ENCODE results near the gene ASXL3. TPM values are rescaled to one million over a fixed set of nuclear protein-coding genes. Genes with fewer than 3 reads are reported as not detected.

The ASXL3 gene
- total RNA-seq, 1 donor from 2014 or later = under 0.01 TPM

GRCh38 chr18:33584548-33585430, 6.8 kb downstream of the ASXL3 start:
- no peak for DNase-seq (ENCODE audit: low read depth)
- H3K4me3 ChIP-seq (ENCODE audit: low read depth, low read length) = no peak overlapping the region
- no peak for FAIRE-seq
- no peak for TF ChIP-seq CTCF (IDR thresholded peaks at IDR 0.05; ENCODE audit: insufficient read depth, low read length, severe bottlenecking)
- H3K27me3 ChIP-seq (ENCODE audit: control insufficient read depth, insufficient read depth, low read length) = no peaks in the 10 kb centered on the region
- no peaks in the 10 kb centered on the region for H3K36me3 ChIP-seq (ENCODE audit: control insufficient read depth, insufficient read depth, low read length)

GRCh38 chr18:33585431-33585775, 7.4 kb downstream of the ASXL3 start:
- DNase-seq (ENCODE audit: low read depth) (peak; percentile 54), FAIRE-seq (no peak)
- TF ChIP-seq CTCF (IDR thresholded peaks at IDR 0.05; ENCODE audit: insufficient read depth, low read length, severe bottlenecking) = no peak
- Histone ChIP-seq H3K27me3 (ENCODE audit: control insufficient read depth, insufficient read depth, low read length) (no peaks in the 10 kb centered on the region), H3K36me3 (ENCODE audit: control insufficient read depth, insufficient read depth, low read length) (no peaks in the 10 kb centered on the region), H3K4me3 (ENCODE audit: low read depth, low read length) (no peak overlapping the region)

GRCh38 chr18:33588361-33588760, 10.3 kb downstream of the ASXL3 start:
- Histone ChIP-seq H3K36me3 (ENCODE audit: control insufficient read depth, insufficient read depth, low read length) (no peaks in the 10 kb centered on the region), H3K4me3 (ENCODE audit: low read depth, low read length) (no peak overlapping the region), H3K27me3 (ENCODE audit: control insufficient read depth, insufficient read depth, low read length) (no peaks in the 10 kb centered on the region)
- DNase-seq (ENCODE audit: low read depth) (peak; percentile 56), FAIRE-seq (no peak)
- no peak for TF ChIP-seq CTCF (IDR thresholded peaks at IDR 0.05; ENCODE audit: insufficient read depth, low read length, severe bottlenecking)

- FAIRE-seq (no peak), DNase-seq (ENCODE audit: low read depth) (no peak)
- TF ChIP-seq CTCF (IDR thresholded peaks at IDR 0.05; ENCODE audit: insufficient read depth, low read length, severe bottlenecking) = no peak
- no peaks in the 10 kb centered on the region for H3K27me3 ChIP-seq (ENCODE audit: control insufficient read depth, insufficient read depth, low read length)
- H3K4me3 ChIP-seq (ENCODE audit: low read depth, low read length) = no peak overlapping the region
- H3K36me3 ChIP-seq (ENCODE audit: control insufficient read depth, insufficient read depth, low read length) = no peaks in the 10 kb centered on the region
Measured at GRCh38 chr18:33593261-33593660, 15.2 kb downstream of the ASXL3 start.

- DNase-seq (ENCODE audit: low read depth) = peak; percentile 40
- no peak for TF ChIP-seq CTCF (IDR thresholded peaks at IDR 0.05; ENCODE audit: insufficient read depth, low read length, severe bottlenecking)
- no peak for FAIRE-seq
- Histone ChIP-seq H3K27me3 (ENCODE audit: control insufficient read depth, insufficient read depth, low read length) (no peaks in the 10 kb centered on the region), H3K4me3 (ENCODE audit: low read depth, low read length) (no peak overlapping the region), H3K36me3 (ENCODE audit: control insufficient read depth, insufficient read depth, low read length) (no peaks in the 10 kb centered on the region)
Measured at GRCh38 chr18:33594799-33595198, 16.8 kb downstream of the ASXL3 start.

Measured in bronchial epithelial cell (primary cell).